ENCODE data around the gene TEDC2.
"Not testable (repeated sequence)": the region's sequence is repeated elsewhere in the genome, so short reads cannot be mapped to it uniquely, and the experiment has no call there.

DNA sequence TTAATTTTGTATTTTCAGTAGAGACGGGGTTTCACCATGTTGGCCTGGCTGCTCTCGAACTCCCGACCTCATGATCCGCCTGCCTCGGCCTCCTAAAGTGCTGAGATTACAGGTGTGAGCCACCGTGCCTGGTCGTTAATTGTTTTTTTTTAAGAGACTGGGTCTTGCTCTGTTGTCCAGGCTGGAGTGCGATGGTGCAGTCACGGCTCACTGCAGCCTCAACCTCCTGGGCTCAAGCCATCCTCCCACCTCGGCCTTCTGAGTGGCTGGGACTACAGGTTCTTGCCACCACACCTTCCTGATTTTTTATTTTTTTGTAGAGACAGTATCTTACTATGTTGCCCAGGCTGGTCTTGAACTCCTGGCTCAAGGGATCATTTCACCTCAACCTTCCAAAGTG is 20.1 kb downstream of the TEDC2 start:
- TF ChIP-seq POLR2A (IDR thresholded peaks at IDR 0.05), result not testable (repeated sequence)
- TF ChIP-seq, protein P1, sequence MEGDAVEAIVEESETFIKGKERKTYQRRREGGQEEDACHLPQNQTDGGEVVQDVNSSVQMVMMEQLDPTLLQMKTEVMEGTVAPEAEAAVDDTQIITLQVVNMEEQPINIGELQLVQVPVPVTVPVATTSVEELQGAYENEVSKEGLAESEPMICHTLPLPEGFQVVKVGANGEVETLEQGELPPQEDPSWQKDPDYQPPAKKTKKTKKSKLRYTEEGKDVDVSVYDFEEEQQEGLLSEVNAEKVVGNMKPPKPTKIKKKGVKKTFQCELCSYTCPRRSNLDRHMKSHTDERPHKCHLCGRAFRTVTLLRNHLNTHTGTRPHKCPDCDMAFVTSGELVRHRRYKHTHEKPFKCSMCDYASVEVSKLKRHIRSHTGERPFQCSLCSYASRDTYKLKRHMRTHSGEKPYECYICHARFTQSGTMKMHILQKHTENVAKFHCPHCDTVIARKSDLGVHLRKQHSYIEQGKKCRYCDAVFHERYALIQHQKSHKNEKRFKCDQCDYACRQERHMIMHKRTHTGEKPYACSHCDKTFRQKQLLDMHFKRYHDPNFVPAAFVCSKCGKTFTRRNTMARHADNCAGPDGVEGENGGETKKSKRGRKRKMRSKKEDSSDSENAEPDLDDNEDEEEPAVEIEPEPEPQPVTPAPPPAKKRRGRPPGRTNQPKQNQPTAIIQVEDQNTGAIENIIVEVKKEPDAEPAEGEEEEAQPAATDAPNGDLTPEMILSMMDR (IDR thresholded peaks at IDR 0.05), result not testable (repeated sequence)
